HepG2 (cell line): Measurements from ENCODE around the gene PIM3. TPM values are rescaled to one million over a fixed set of nuclear protein-coding genes. Genes with fewer than 3 reads are reported as not detected.

ENCODE experiments used
- ATAC-seq: fragments of 200-7000 bp; cut with Tn5 transposase; 3 replicates; pipeline ENCODE4 v1.9.1; 2020; ENCODE audit warnings: mild to moderate bottlenecking, moderate library complexity
- BruUV-seq: library from RNA; stranded (reverse); fragments of 400-500 nt; replicated peaks from 2 replicates; lab custom pipeline; 2021; lab: Mats Ljungman, UMichigan
- CTCF ChIA-PET: fragments of 300-600 bp; formaldehyde crosslinking; extraction: SDS; loops from one replicate; lab custom pipeline; 2021; ENCODE audit warnings: low total read pairs, inconsistent platforms, low intra/inter-chr PET ratio; lab: Yijun Ruan, JAX
- POLR2A ChIA-PET: fragments of 350-600 bp; sonication (Branson Sonifier 250); formaldehyde crosslinking; loops from one replicate; lab custom pipeline; 2020; ENCODE audit warnings: antibody characterized with exemption, inconsistent platforms; lab: Yijun Ruan, JAX
- DNase-seq: peaks from one replicate; pipeline ENCODE4 v3.0.0-alpha.2; 2015; ENCODE audit warnings: low spot score
- FAIRE-seq: peaks from 3 replicates; lab custom pipeline; 2011; peaks lifted over from hg19 to GRCh38; lab: Jason Lieb, UNC
- H2AFZ ChIP-seq: one replicate; pipeline ENCODE4 v1.6.1; 2011; ENCODE audit warnings: low read length, inconsistent platforms
- H3K27ac ChIP-seq: fragments of 300-600 bp; 3 replicates; pipeline ENCODE4 v1.8.0; 2011; ENCODE audit warnings: mixed run types, mild to moderate bottlenecking, mixed read lengths, low read length, inconsistent platforms; ENCODE audit not compliant: insufficient read depth; ENCODE audit errors: extremely low read length
- H3K27me3 ChIP-seq, 2 experiments: fragments of 200-600 bp in 1 of 2; 2 replicates in 1 of 2; 3 replicates in 1 of 2; pipeline versions ENCODE4 v1.6.0 to v1.8.0; 2011; ENCODE audit warnings: low read length in 2 of 2, mild to moderate bottlenecking in 2 of 2, moderate library complexity in 2 of 2, inconsistent platforms in 1 of 2; ENCODE audit not compliant: insufficient read depth in 2 of 2, control insufficient read depth in 1 of 2
- H3K36me3 ChIP-seq, 2 experiments: fragments of 200-600 bp in 1 of 2; replicated peaks in 1 of 2; 2 replicates in 1 of 2; 3 replicates in 1 of 2; pipeline versions ENCODE4 v1.5.1 to v1.8.0; 2011; ENCODE audit warnings: low read length in 2 of 2, inconsistent platforms in 1 of 2; ENCODE audit not compliant: insufficient read depth in 2 of 2, control insufficient read depth in 1 of 2
- H3K4me1 ChIP-seq: 2 replicates; pipeline ENCODE4 v1.5.1; 2012; ENCODE audit warnings: low read length, inconsistent platforms; ENCODE audit not compliant: insufficient read depth
- H3K4me2 ChIP-seq: 2 replicates; pipeline ENCODE4 v1.6.0; 2011; ENCODE audit warnings: low read depth, low read length, inconsistent platforms
- H3K4me3 ChIP-seq, 3 experiments: fragments of 200-600 bp in 1 of 3; sonication (generic), shearing (Covaris generic) in 1 of 3; replicated peaks in 1 of 3; 2 replicates each; pipeline ENCODE4 v1.5.1; 2011 to 2016; ENCODE audit warnings: low read length in 3 of 3, inconsistent platforms in 2 of 3, low read depth in 2 of 3, mild to moderate bottlenecking in 2 of 3, control low read depth in 1 of 3, mixed read lengths in 1 of 3; ENCODE audit not compliant: insufficient read depth in 1 of 3
- H3K79me2 ChIP-seq: one replicate; pipeline ENCODE4 v1.6.1; 2011; ENCODE audit warnings: low read length, inconsistent platforms; ENCODE audit not compliant: insufficient read depth
- H3K9ac ChIP-seq: 2 replicates; pipeline ENCODE4 v1.6.0; 2011; ENCODE audit warnings: mild to moderate bottlenecking, low read depth, low read length, inconsistent platforms; ENCODE audit not compliant: insufficient read depth
- H3K9me3 ChIP-seq: 2 replicates; pipeline ENCODE4 v1.5.1; 2012; ENCODE audit warnings: mild to moderate bottlenecking, low read length
- H4K20me1 ChIP-seq: 2 replicates; pipeline ENCODE4 v1.6.0; 2011; ENCODE audit warnings: inconsistent platforms, mild to moderate bottlenecking, low read length, moderate library complexity; ENCODE audit not compliant: insufficient read depth
- ELF1 ChIP-seq: sonication (generic); formaldehyde crosslinking; IDR thresholded peaks from 2 replicates; pipeline ENCODE4 v1.4.0; 2020; ENCODE audit warnings: missing genetic modification reagents
- HIC2 ChIP-seq: sonication (generic); formaldehyde crosslinking; IDR thresholded peaks from 2 replicates; pipeline ENCODE4 v1.9.0; 2022; ENCODE audit warnings: low read depth, missing genetic modification reagents
- NFYC ChIP-seq: IDR thresholded peaks from 2 replicates; pipeline ENCODE4 v1.6.1; 2016; ENCODE audit warnings: missing genetic modification reagents, missing compliant biosample characterization
- RBAK ChIP-seq: sonication (generic); formaldehyde crosslinking; IDR thresholded peaks from 2 replicates; pipeline ENCODE4 v1.5.1; 2020; ENCODE audit warnings: mild to moderate bottlenecking, missing genetic modification reagents
- SCMH1 ChIP-seq: sonication (generic); formaldehyde crosslinking; IDR thresholded peaks from 2 replicates; pipeline ENCODE4 v1.9.0; 2021; ENCODE audit warnings: missing genetic modification reagents, mild to moderate bottlenecking, borderline replicate concordance
- SPEN ChIP-seq: sonication (generic); formaldehyde crosslinking; IDR thresholded peaks from 2 replicates; pipeline ENCODE4 v1.5.1; 2020; ENCODE audit warnings: low read depth, mild to moderate bottlenecking, missing genetic modification reagents
- SSRP1 ChIP-seq: IDR thresholded peaks from 2 replicates; pipeline ENCODE4 v1.6.1; 2016; ENCODE audit warnings: control low read depth
- TAF15 ChIP-seq: fragments of 200-400 bp; formaldehyde crosslinking; IDR thresholded peaks from one replicate; pipeline ENCODE4 v1.6.1; 2018; ENCODE audit warnings: mild to moderate bottlenecking, low read depth, low read length; ENCODE audit not compliant: poor library complexity, severe bottlenecking
- XRCC5 ChIP-seq: fragments of 200-400 bp; formaldehyde crosslinking; optimal IDR thresholded peaks from 2 replicates; pipeline ENCODE3; 2017; ENCODE audit warnings: mild to moderate bottlenecking, low read length
- ZFP41 ChIP-seq: sonication (generic); formaldehyde crosslinking; IDR thresholded peaks from 2 replicates; pipeline ENCODE4 v1.4.0; 2020; ENCODE audit warnings: mild to moderate bottlenecking, missing genetic modification reagents, borderline replicate concordance
- ZNF138 ChIP-seq: sonication (generic); formaldehyde crosslinking; IDR thresholded peaks from 2 replicates; pipeline ENCODE4 v1.5.0; 2020; ENCODE audit warnings: mild to moderate bottlenecking, low read depth, missing genetic modification reagents
- ZNF20 ChIP-seq: sonication (generic); formaldehyde crosslinking; IDR thresholded peaks from 2 replicates; pipeline ENCODE4 v1.4.0; 2020; ENCODE audit warnings: mild to moderate bottlenecking, moderate library complexity, missing genetic modification reagents
- ZNF431 ChIP-seq: sonication (generic); formaldehyde crosslinking; IDR thresholded peaks from 2 replicates; pipeline ENCODE4 v1.9.0; 2022; ENCODE audit warnings: missing genetic modification reagents, low read depth, mild to moderate bottlenecking, borderline replicate concordance
- ZSCAN5A ChIP-seq: sonication (generic); formaldehyde crosslinking; IDR thresholded peaks from 2 replicates; pipeline ENCODE4 v1.8.0; 2022; ENCODE audit warnings: mild to moderate bottlenecking, missing genetic modification reagents, borderline replicate concordance
- WGBS: methylation state at CpG from one replicate; pipeline ENCODE4 v1.1.6; 2017; ENCODE audit warnings: low lambda C conversion rate; 5-methylcytosine and 5-hydroxymethylcytosine counted together
- in situ Hi-C: cut with HindIII; loops from 2 replicates; pipeline ENCODE4 v1.10.0; 2017; ENCODE audit warnings: low pct_unique_long_range_greater_than_20kb; ENCODE audit not compliant: extremely low pct_ligation_motif_present
- intact Hi-C: fragments of 100-400 bp; cut with micrococcal nuclease; formaldehyde crosslinking; loops from one replicate; pipeline ENCODE4 v1.10.0; 2022; ENCODE audit not compliant: unreplicated experiment
- polyA plus RNA-seq, 8 experiments: library from polyadenylated mRNA; depleted of rRNA in 3 of 8; stranded (reverse) in 7 of 8; unstranded in 1 of 8; fragments of >200 nt; fragmentation: Illumina TruSeq in 4 of 8; extraction: Trizol in 4 of 8; gene quantifications; 2 replicates each; pipeline versions ENCODE4 v1.2.1 to v1.2.3, GENCODE V29; 2011 to 2016; ENCODE audit warnings: low read depth in 4 of 8, missing spikeins in 1 of 8, mixed read lengths in 1 of 8; ENCODE audit not compliant: insufficient read depth in 1 of 8
- total RNA-seq, 5 experiments: library from RNA; depleted of rRNA; stranded (reverse); fragments of >200 nt; fragmentation: Illumina TruSeq; extraction: Trizol; gene quantifications; 2 replicates each; pipeline ENCODE4 v1.2.3, GENCODE V29; 2016; ENCODE audit warnings: low read depth in 1 of 5
- TF ChIP-seq, protein P1 (sequence below): sonication (generic); formaldehyde crosslinking; IDR thresholded peaks from 2 replicates; pipeline ENCODE4; 2020; ENCODE audit warnings: missing genetic modification reagents, mild to moderate bottlenecking, borderline replicate concordance

PIM3 gene
- total and polyA plus RNA-seq, 2 of the 13 experiments (the other 11 are each of a cell fraction or from before 2014, with no cell fraction given) = 21.6 to 31.2 TPM

DNA sequence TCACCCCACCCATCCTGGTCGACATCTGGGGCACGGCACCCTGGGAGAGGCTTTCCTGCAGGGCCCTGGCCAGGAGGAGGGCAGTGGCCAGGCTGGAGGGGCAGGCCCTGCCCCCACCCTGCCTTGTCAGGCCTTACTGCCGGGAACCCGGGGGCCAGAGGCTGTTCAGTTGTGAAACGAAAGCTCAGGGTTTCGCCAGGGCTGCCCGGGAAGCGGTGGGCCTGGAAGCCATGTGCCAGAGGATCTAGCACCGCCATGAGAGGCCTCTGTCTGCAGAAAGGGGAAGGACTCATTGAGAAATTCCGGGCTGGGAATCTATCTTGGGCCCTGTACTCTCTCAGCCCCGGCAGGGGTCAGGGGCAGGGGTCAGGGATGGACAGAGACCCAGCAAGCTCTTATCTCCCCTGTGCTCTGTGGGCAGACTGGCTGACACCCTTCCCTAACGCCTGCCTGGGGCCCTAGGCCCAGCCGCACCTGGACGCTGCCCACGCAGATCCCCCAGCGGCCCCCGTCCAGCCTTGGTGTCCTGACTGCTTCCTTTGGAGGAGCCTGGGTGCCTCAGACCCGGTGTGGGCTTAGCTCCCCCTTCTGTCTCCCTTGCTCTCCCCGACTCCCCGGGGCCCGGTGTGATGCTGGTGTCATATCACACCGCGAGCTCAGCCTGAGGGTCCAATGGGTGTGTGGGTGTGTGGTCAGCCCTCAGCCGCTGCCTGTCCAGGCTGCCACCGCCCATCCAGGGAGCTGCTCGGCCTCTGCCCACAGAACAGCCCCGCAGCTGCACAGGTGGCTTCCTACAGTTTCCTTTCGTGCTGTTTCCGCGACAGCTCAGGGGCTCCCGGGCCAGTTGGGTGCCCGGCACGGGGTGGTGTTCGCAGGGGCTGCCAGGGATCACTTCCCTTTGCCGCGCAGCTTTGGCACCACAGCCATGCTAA, 6.5 kb downstream of the PIM3 start:
- BruUV-seq = TSS peak; percentile 71
- Histone ChIP-seq H4K20me1 (peaks cover 29% of the 10 kb centered on the region), H3K36me3 (peaks cover 9 to 18% of the 10 kb centered on the region in 2 experiments), H3K4me3 (peak overlapping the region; percentile 26 to 99 (median 39)), H2AFZ (no peak overlapping the region), H3K9me3 (no peaks in the 10 kb centered on the region), H3K9ac (peak overlapping the region; percentile 67), H3K4me1 (peaks cover 95% of the 10 kb centered on the region), H3K27me3 (no peaks in the 10 kb centered on the region; a peak in 1 of 5 replicates), H3K79me2 (peaks cover 19% of the 10 kb centered on the region), H3K4me2 (peak overlapping the region; percentile 94), H3K27ac (peak overlapping the region; percentile 84)
- FAIRE-seq (peak; percentile 52), DNase-seq (peak; percentile 80), ATAC-seq (peak; percentile 36)
- ChIA-PET CTCF (no interaction called here), POLR2A (interaction anchor here (1.0 to 16.4 kb wide), 14 partner anchors 10 to 541 kb away, joined by 3 to 722 read pairs (median 4); partner anchors contain the start of genes ALG12, CRELD2, LMF2 and NCAPH2)
- in situ Hi-C loops = loop anchor here (5.0 kb wide), 1 partner anchor 35 kb away; no protein-coding TSS in a partner anchor
- intact Hi-C loops = loop anchor here (5.0 kb wide), 1 partner anchor 35 kb away; no protein-coding TSS in a partner anchor
- 0% methylated on average over 10 of the region's 36 CpGs for WGBS
- TF ChIP-seq NFYC (CRISPR knock-in tag) (no peak), ZNF138 (CRISPR knock-in tag) (no peak), SPEN (CRISPR knock-in tag) (no peak), ELF1 (peak; percentile 20), ZSCAN5A (no peak), RBAK (CRISPR knock-in tag) (no peak), HIC2 (CRISPR knock-in tag) (0 out of 2 replicates have a peak, but pooled peaks have one; percentile 21), TAF15 (no peak), ZNF431 (CRISPR knock-in tag) (no peak), SCMH1 (CRISPR knock-in tag) (no peak), ZFP41 (CRISPR knock-in tag) (no peak; the same call in 1 of the 2 replicates), SSRP1 (CRISPR knock-in tag) (no peak), ZNF20 (CRISPR knock-in tag) (no peak), XRCC5 (no peak)
- TF ChIP-seq, protein P1, sequence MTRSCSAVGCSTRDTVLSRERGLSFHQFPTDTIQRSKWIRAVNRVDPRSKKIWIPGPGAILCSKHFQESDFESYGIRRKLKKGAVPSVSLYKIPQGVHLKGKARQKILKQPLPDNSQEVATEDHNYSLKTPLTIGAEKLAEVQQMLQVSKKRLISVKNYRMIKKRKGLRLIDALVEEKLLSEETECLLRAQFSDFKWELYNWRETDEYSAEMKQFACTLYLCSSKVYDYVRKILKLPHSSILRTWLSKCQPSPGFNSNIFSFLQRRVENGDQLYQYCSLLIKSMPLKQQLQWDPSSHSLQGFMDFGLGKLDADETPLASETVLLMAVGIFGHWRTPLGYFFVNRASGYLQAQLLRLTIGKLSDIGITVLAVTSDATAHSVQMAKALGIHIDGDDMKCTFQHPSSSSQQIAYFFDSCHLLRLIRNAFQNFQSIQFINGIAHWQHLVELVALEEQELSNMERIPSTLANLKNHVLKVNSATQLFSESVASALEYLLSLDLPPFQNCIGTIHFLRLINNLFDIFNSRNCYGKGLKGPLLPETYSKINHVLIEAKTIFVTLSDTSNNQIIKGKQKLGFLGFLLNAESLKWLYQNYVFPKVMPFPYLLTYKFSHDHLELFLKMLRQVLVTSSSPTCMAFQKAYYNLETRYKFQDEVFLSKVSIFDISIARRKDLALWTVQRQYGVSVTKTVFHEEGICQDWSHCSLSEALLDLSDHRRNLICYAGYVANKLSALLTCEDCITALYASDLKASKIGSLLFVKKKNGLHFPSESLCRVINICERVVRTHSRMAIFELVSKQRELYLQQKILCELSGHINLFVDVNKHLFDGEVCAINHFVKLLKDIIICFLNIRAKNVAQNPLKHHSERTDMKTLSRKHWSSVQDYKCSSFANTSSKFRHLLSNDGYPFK (CRISPR knock-in tag) = peak; percentile 32; the same call in 1 of the 2 replicates
